Hematopoietic multipotent progenitor cell treated with erythropoietin and hydrocortisone succinate and interleukin-3 and kit ligand, for 6 days (in vitro differentiated cells): Measurements from ENCODE around the gene NUP85.
"Not testable (repeated sequence)": the region's sequence is repeated elsewhere in the genome, so short reads cannot be mapped to it uniquely, and the experiment has no call there.

Experiments
- DNase-seq: peaks from one replicate; pipeline ENCODE4 v3.0.0-alpha.2; 2015

Gene NUP85

DNA sequence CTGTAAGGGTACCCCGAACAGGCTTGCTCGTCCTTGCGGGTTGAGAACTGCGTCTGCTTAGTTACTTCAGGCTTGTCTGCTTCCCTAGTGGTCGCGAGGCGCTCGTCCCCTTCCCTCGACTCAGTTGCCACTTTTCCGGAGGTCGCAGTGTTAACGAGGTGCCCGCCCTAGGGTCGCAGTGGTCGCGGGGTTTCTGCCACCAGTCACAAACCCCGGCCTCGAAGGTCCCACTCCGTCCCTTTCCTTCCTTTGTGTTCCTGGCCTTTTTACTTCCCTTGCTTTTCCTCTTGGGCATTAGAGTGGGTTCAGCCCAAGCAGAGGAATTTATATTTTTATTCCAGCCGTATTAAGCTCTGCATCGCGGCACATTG is 299 bp downstream of the NUP85 start:
- DNase-seq: no peak

DNA sequence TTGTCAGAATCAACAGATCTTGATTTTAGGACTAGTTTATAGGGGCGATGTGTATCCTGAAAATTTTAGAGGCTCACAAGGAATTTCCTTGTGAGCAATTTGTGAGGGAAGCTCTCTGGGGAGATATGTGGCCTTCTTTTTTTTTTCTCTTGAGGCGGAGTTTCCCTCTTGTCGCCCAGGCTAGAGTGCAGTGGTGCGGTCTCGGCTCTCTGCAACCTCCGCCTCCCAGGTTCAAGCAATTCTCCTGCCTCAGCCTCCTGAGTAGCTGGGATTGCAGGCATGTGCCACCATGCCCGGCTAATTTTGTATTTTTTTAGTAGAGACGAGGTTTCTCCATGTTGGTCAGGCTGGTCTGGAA is 1.6 kb downstream of the NUP85 start:
- not testable (repeated sequence) for DNase-seq

DNA sequence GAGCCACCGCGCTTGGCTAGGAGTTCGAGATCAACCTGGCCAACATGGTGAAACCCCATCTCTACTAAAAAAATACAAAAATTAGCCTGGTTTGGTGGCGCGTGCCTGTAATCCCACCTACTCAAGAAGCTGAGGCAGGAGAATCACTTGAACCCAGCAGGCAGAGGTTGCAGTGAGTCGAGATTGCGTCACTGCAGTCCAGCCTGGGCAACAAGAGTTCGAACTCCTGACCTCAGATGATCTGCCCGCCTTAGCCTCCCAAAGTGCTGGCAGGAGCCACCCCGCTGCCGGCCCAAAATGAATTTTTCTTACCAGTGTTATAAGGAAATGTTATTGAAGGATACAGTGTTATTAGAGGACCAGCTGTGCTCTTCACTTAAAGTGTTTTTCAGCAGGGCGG is 2.3 kb downstream of the NUP85 start:
- no peak for DNase-seq

DNA sequence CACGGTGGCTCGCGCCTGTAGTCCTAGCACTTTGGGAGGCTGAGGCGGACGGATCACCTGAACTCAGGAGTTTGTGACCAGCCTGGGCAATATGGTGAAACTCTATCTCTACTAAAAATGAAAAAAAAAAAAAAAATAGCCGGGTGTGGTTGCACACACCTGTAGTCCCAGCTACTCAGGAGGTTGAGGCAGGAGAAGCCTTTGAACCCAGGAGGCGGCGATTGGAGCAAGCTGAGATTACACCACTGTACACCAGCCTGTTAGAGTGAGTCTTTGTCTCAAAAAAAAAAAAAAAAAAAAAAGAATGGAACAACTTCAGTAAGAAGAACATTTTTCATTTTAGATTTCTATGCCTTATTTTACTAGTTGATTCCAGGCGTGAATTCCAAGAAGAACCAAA is 2.7 kb downstream of the NUP85 start:
- no peak for DNase-seq

DNA sequence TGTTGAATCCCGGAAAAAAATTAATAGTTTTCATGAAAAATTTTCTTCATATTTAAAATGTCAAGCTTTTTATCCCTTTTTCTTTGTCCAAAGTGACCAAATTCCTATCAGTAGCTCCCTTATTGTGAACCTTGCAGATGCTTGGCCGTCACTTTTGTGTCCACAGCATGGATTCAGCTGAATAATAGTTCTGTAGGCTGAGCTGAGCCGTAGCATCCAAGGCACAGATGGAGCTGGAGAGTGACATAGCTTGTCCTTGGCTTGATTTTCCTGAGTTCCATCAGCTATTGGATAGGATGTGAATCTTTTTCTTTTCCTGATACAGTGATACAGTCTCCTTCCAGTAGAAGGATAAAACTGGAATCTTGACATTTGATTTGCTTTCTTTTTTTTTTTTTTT is 3.6 kb downstream of the NUP85 start:
- no peak for DNase-seq

DNA sequence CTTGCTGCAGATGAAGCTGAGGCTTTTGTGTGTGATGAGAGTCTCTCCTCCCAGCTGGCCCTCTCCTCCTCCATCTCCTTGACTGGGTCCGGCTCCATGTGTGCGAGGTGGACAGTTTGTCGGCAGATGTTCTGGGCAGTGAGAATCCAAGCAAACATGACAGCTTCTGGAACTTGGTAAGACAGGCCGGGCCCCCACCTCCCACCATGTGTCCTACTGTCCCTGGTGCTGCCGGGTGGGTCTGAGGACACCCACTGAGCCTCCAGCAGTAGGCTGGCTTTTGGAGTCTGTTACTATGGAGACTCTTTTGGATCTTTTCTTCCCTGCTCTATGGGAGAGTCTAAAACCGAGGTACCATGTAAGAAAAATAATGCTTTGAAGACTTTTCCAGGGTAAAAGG is 12.7 kb downstream of the NUP85 start:
- no peak for DNase-seq

DNA sequence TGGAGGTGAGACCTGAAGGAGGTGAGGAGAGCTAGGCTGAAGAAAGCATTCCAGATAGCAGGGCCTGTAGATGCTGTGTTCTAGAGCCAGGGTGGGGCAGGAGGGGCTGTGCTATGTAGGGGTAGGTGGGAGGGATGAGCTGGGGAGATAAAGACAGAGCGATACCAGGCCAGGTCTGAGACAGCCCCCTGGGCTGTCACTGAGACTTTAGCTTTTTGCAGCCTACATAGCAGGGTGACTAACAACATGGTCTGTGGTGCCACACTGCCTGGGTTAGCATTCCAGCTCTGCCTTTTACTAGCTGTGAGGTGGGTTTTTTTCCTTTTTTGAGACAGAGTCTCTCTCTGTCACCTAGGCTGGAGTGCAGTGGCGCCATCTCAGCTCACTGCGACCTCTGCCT is 14.3 kb downstream of the NUP85 start:
- no peak for DNase-seq

DNA sequence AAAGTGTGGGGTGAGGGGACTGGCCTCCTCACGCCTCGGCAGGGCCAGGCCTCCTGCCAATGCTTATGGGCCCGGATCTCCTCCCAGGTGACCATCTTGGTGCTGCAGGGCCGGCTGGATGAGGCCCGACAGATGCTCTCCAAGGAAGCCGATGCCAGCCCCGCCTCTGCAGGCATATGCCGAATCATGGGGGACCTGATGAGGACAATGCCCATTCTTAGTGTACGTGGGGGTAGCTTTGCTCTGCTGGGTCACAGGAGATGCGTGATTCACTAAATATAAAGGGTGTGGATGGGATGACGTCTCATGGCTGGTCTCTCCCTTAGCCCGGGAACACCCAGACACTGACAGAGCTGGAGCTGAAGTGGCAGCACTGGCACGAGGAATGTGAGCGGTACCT is 19.5 kb downstream of the NUP85 start:
- DNase-seq: no peak

DNA sequence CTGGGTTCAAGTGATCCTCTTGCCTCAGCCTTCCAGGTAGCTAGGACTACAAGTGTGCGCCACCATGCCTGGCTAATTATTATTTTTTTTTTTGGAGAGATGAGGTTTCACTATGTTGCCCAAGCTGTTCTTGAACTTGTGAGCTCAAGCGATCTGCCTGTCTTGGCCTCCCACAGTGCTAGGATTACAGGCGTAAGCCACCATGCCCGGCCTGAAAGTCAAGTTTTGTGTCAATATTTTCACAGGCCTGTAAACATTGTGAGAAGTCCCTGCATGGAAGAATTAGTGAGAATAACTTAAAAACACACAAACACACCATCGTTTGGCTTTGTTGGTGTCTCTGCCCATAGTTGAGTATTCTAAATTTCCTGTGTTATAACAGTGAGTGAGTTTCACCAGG is 22.2 kb downstream of the NUP85 start:
- DNase-seq: no peak

DNA sequence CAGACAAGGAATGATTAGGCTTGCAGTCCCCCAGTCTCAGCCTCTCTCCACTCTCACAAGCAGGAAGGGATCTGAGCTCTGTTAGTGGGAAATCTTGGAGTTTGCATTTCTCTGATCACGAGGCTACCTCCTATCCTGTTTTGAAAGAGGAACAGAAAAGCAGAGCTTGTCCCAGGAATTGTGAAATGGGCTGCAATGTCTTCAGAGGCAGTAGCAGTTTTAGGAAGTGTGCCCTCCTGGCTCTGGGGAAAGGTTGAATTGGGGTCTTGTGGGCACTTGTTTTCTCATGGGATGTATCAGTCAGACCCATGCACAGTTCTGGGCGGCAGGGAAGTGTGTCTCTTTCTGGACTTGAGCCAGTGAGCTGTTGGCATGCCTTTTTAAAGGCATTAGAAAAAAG is 22.8 kb downstream of the NUP85 start:
- DNase-seq: no peak

DNA sequence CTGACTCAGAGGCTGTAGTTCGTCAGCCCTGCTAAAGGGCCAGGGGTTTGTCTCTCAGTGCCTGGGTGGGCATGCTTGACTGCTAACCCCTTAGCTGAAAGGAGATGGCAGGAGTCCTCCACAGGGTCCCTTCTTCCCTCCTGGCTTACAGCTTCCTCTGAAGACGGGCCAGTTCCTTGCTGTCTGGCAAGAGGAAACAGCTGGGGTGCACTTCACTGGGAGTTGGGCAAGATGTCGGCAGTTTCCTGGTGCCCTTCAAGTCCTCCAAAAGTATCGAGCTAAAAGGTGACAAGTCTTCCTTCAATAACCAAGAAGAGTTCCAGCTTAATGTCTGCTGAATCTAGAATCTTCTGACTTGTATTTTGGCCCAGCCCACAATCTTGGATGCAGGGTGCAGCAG is 23.4 kb downstream of the NUP85 start:
- no peak for DNase-seq

DNA sequence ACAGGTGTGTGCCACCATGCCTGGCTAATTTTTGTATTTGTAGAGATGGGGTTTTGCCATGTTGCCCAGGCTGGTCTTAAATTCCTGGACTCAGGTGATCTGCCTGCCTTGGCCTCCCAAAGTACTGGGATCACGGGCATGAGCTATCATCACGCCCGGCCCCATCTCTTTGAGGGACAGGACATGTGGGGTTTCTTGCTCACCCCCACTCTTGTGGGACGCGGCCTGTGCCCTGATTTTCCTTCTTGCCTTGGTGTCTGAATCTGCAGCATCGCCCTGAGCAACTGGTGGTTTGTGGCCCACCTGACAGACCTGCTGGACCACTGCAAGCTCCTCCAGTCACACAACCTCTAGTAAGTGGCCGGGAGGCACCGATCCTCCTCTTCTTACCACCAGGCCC is 25.6 kb downstream of the NUP85 start:
- DNase-seq: no peak

DNA sequence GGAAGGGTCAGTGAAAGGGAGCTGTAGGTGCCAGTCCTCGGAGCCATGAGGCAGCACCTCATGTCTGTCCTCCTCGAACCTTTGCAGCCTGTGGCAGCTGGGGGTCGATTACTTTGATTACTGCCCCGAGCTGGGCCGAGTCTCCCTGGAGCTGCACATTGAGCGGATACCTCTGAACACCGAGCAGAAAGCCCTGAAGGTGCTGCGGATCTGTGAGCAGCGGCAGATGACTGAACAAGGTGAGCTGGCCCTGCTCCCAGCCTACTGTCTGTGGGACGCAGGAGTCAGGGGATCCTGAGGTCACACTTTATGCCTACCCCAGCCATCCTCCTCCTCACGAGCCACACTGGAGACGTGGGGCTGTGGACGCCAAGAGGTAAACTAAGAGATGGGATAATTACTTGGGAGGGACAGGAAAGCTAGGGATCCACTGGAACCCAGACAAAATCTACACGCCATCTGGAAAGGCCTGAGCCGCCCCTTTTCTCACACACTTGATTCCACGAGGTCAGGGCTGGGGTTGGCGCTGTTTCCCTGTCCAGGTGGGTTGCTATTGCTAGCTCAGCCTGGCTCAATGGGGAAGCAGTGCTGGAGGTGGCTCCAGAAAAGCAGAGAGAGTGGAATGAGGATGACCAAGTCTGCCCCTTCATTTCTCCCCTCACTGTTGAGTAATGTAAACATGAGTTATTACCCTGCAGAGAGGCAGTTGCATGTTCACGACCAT is 26.4 kb downstream of the NUP85 start:
- no peak for DNase-seq

DNA sequence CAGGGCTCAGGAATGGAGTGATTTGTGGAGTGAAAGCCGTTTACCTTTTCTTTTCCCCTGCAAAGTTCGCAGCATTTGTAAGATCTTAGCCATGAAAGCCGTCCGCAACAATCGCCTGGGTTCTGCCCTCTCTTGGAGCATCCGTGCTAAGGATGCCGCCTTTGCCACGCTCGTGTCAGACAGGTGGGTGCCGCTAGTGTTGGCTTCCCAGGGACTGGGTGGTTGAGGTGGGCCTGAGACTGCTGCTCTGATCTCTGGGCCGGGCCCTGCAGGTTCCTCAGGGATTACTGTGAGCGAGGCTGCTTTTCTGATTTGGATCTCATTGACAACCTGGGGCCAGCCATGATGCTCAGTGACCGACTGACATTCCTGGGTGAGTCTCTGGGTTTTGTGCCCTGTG is 27.3 kb downstream of the NUP85 start:
- no peak for DNase-seq

DNA sequence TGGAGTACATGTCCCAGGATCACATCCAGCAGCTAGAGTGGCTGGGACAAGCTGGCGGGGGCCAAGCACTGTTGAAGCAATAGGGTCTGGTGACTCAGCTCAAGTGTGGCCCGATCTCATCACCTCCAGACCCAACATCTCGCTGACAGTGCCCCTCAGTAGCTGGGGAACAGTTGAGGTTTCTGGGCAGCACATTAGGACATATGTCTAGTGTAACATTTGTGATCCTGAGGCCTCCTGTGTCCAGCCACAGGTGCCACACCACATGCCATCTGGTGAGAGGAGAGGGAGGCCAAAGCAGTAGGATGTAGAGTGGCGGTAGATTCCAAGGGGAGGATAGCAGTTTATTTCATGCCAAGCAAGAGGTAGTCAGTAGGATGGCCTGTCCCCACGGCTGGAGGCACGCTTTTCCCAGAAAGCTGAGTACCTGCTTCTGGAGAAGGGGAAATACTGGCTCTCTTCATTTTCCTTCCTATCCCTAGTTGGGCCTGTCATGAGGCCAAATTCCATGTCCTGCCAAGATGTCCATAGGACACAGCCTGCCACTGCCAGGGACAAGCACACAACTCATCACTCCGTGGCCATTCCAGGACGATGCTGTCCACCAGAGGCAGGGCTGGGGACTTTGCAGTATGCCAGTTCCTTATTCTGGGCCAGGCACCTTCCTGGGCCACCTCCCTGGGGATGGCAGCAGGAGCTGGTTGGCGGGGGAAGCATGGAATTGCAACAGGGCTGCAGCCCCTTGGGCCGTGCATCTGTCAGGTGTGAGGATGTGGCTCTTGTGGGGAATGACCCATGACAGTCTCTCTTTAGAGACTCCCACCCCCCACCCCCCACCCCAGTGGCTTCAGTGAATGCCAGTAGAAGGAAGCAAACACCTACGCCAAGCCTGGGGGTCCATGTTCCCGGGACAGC is 31.9 kb downstream of the NUP85 start:
- DNase-seq: no peak

DNA sequence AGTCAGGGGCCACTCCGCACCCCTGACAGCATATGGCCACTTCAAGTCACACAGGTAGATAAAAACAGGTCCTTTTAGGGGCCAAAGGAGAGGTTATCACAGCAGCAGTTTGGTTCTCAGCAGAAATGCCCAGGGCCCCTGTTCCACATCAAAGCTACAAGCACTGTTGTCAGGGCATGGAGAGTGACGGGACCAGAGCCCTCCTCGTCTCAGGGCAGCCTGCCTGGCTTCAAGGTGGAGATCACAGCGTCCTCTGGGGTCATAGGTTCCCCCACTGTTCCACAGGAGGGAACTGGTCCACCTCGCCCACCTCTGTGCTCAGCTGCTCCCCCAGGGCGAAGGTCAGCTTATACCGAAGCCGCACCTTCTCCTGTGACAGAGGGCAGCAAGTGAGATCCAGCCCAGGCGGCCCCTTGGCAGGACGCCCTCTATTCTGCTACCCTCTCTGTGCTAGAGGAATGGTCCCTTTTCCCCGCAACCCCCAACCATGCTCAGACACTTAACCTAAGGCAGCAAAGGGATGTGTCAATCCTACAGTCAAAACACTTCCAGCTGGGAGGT is 32.6 kb downstream of the NUP85 start:
- no peak for DNase-seq

DNA sequence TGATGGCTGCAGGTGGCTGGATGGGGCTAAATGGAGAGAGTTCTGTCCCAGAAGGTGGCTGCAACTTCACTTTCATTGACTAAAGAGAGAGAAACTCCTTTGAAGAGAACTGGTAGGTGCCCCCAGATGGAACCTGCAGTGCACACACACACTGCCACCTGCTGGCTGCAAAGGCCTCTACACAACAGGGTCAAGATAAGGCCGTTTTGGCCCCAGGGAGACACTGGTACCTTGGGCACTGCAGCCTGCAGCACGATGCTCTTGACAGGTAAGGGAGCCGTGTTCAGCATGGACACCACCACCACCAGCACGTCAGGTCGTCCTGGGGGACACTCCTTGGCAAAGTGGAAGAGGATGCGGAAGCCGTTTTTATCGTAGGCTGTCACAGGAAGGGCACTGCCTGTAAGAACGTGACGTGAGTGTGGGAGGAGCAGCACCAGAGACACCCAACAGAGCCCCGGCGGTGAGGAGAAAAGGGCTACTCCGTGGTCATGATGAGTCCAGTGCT is 33.3 kb downstream of the NUP85 start:
- DNase-seq: peak; percentile 87

DNA sequence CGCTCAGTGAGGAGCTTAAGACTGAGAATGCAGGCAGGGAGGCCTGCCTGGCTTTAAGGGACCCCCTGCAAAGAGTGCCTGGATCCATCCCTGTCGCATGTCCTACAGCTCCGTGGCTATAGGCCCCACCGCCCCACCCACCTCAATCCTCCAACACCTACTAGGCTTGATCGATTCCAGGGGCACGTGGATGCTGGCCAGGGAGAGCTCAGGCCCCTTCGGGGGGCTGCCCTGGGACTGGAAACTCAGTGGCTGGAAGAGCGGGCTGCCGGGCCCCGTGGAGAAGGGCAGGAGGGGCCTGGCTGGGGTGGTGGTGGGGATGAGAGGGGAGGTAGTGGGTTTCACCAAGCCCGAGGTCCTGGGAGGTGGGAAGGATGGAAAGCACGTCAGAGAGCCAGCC is 33.7 kb downstream of the NUP85 start:
- DNase-seq: no peak

DNA sequence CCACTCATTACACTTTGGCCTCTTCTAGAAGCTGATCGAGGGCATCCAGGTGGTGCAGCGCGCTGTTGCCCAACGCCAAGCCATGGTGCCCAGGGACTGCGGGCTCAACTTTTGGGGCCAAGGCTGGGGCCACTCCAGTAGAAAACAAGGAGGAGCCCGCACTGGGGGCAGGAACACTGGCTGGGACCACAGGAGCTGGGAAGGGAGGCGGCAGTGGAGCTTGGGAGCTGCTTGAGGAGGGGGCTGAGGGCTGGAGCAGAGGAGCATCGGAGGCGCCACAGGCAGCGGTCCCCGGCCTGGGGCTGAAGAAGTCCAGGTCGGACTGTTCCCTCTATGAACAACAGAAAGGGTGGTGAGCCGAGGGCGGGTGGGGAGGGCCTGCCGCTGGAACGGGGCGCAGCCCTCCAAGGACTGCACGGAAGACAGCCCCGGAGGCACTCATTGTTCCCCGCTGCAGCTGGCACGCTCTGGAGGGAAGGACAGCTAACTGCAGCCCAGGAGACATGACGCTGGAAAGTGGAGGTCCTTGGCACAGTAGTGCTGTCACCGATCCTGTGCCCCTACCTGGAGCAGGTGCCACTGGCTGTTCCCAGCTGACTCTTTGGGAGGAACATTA is 34.4 kb downstream of the NUP85 start:
- DNase-seq: no peak

DNA sequence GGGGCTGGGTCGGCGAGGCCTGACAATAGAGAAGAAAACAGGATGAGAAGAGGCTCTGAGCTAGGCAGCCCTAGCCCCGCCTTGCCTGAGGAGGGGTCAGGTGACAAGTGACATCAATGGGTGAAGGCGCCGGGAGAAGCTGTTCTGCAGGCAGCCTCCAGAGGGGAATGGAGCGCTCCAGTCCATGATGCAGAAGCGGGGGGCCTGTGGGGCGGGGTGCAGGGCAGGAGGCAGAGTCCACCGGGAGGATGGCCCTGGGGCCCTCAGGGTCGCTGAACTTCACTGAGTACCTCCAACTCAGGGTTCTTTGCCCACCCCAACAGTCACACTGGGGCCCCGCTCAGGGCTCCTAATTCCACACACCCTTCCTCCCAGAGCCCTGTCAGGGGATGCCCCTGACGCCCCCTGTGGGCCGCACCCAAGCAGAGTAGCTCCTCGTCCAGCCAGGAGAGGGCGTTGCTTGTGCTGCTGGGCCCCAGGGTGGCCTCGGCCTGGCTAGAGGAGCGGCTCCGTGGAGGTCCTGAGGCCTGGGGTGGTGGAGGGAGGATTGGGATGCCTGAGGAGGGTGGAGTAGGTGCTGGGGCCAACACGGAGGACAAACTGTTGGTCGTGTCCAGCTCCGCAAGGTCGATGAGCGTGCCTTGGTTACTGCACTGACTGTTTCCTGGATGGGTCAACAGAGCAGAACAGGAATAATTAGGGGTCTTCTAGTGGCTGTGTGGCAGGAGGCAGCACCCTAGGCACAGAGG is 35.1 kb downstream of the NUP85 start:
- DNase-seq: peak; percentile 72

DNA sequence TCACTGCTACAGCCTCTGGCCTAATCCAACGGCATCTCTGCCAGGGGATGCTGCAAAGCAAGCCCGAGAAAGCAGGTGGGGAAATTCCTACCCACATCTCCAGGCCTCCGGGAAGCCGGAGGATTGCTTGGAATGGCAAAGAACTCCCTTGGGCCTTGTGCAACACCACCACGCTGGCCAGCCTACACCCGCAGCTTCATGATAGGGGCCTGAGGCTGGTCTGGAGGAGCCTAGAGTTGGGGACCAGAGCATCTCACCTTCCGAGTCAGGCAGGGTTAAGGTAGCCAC is 35.6 kb downstream of the NUP85 start:
- DNase-seq: no peak

DNA sequence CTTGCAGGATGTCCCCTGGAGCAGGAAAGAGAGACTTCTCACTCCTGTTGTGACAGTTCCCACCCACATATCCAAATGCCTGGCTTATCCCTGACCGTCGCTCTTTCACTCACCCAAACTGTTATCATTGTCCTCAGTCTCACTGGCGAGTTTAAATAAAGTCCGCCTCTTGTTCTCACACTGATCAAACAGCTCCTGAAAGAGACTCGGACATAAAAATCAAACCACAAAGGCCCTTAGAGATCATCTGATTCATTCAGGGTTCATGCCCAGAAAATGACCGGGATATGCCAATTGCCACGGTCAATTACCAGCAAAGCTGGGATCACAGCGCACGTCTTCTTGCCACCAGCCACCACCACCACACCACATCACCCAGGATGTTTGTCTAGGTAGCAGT is 36.0 kb downstream of the NUP85 start:
- DNase-seq: no peak

DNA sequence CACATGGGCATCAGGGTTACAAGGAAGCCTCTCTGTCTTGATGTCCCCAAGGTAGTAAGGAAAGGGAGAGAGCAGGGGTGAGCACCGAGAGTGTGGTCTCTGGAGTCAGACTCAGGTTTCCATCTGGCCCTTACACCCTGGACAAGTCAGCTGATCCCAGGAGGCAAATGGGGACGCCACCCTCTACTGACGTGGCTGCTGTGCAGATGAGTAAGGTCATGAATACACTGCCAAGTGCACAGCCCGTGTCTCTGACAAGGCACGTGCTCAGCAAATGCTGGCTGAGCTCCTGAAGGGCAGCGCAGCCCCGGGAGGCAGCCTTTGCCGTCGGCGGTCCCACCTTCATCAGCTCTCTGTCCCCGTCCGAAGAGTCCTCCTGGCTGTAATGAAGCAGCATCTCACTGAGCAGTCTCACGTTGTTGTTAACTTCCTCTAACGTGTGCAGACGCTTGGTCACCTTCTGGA is 36.5 kb downstream of the NUP85 start:
- no peak for DNase-seq
